Upper lobe of left lung (tissue), 4 donors: Measurements from ENCODE around the gene ITSN2.

Experiments used
- POLR2A ChIP-seq, 4 donors: fragments of 450-650 bp; IDR thresholded peaks; one replicate each; pipeline ENCODE4 v1.5.1; 2016 to 2017; ENCODE audit warnings: antibody characterized with exemption in 4 of 4, mild to moderate bottlenecking in 2 of 4
- POLR2AphosphoS5 ChIP-seq, 2 donors: sonication (generic); formaldehyde crosslinking; IDR thresholded peaks; one replicate each; pipeline ENCODE4 v1.5.1; 2017; ENCODE audit warnings: antibody characterized with exemption in 2 of 2
- TF ChIP-seq, protein P1 (sequence below), 6 experiments: fragments of 450-650 bp in 4 of 6; fragments of 200-600 bp in 2 of 6; sonication (generic) in 2 of 6; IDR thresholded peaks; one replicate each; pipeline ENCODE4 v1.5.1; 2016 to 2019; ENCODE audit warnings: antibody characterized with exemption in 6 of 6

DNA sequence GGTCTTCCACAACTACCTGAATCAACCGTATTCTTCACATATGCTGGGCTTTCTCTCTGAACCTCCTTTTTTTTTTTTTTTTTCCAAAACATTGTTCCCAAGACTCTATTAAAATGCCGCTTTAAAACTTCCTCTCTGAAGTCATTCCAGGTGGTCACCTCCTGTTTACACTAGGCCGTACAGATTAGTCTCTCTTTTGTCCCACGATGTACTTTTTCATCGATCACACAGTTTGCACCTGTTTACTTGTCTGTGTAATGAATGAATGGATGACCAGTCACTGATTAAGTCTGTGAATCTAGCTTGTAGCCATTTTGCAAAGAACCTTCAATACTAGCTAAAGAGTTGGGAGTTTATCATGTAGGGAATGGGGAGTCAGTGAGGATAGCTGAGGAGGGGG lies 202.2 kb downstream of the ITSN2 start:
- TF ChIP-seq POLR2A (IDR thresholded peaks at IDR 0.05) = no peak
- TF ChIP-seq, protein P1, sequence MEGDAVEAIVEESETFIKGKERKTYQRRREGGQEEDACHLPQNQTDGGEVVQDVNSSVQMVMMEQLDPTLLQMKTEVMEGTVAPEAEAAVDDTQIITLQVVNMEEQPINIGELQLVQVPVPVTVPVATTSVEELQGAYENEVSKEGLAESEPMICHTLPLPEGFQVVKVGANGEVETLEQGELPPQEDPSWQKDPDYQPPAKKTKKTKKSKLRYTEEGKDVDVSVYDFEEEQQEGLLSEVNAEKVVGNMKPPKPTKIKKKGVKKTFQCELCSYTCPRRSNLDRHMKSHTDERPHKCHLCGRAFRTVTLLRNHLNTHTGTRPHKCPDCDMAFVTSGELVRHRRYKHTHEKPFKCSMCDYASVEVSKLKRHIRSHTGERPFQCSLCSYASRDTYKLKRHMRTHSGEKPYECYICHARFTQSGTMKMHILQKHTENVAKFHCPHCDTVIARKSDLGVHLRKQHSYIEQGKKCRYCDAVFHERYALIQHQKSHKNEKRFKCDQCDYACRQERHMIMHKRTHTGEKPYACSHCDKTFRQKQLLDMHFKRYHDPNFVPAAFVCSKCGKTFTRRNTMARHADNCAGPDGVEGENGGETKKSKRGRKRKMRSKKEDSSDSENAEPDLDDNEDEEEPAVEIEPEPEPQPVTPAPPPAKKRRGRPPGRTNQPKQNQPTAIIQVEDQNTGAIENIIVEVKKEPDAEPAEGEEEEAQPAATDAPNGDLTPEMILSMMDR (IDR thresholded peaks at IDR 0.05) = no peak
- no peak for TF ChIP-seq POLR2AphosphoS5 (IDR thresholded peaks at IDR 0.05)
